Measurements from ENCODE around the gene ABAT. TPM values are rescaled to one million over a fixed set of nuclear protein-coding genes. Genes with fewer than 3 reads are reported as not detected.
A peak's percentile ranks its signal among the peaks of the same experiment; 100 is the strongest.

The ABAT gene
- total and polyA plus RNA-seq, 2 of the 8 experiments (the other 6 are each of a cell fraction or from before 2014, with no cell fraction given), result 6.4 to 8.4 TPM

- no peak for TF ChIP-seq CHD7 (IDR thresholded peaks at IDR 0.05; ENCODE audit: insufficient replicate concordance, low read length)
- TF ChIP-seq KDM1A (IDR thresholded peaks at IDR 0.05; ENCODE audit: borderline replicate concordance, low read length), result peak; percentile 66; the same call in 1 of the 2 replicates
- TF ChIP-seq ASH2L (IDR thresholded peaks at IDR 0.05; ENCODE audit: low read length), result no peak
- TF ChIP-seq FOSL1 (IDR thresholded peaks at IDR 0.05; ENCODE audit: insufficient read depth, low read depth, low read length), result no peak
- peak; percentile 8 for TF ChIP-seq SAP30 (IDR thresholded peaks at IDR 0.05; ENCODE audit: insufficient read depth, insufficient replicate concordance, low read length)
These were observed 123.7 kb downstream of the ABAT start (continued) for GRCh38 chr16:8798174-8798527.
